K562 (cell line): ENCODE measurements around the gene SNRPD2. TPM values are rescaled to one million over a fixed set of nuclear protein-coding genes. Genes with fewer than 3 reads are reported as not detected.
A peak's percentile ranks its signal among the peaks of the same experiment; 100 is the strongest.

Experiments used
- BHLHE40 ChIP-seq: IDR thresholded peaks from 2 replicates; pipeline ENCODE4 v1.6.1; 2011; ENCODE audit warnings: low read length, improper control_type of control experiment
- CHCHD3 ChIP-seq: fragments of 250-450 bp; sonication (Bioruptor Pico); IDR thresholded peaks from 2 replicates; pipeline ENCODE4 v2.1.2; 2022; ENCODE audit warnings: mild to moderate bottlenecking
- HNRNPLL ChIP-seq: fragments of 200-400 bp; formaldehyde crosslinking; IDR thresholded peaks from 2 replicates; pipeline ENCODE4 v1.6.1; 2017; ENCODE audit warnings: low read length, low read depth, mild to moderate bottlenecking; ENCODE audit not compliant: poor library complexity, severe bottlenecking
- MBD1 ChIP-seq: fragments of 250-450 bp; sonication (Bioruptor Pico); IDR thresholded peaks from 2 replicates; pipeline ENCODE4 v1.8.0; 2022; ENCODE audit warnings: inconsistent platforms
- MGA ChIP-seq: fragments of 450-650 bp; IDR thresholded peaks from 2 replicates; pipeline ENCODE4 v1.6.1; 2016; ENCODE audit warnings: mild to moderate bottlenecking, moderate library complexity
- SMARCE1 ChIP-seq: fragments of 450-650 bp; IDR thresholded peaks from 2 replicates; pipeline ENCODE4 v1.7.1; 2016; ENCODE audit warnings: mild to moderate bottlenecking
- TARDBP ChIP-seq: fragments of 450-650 bp; IDR thresholded peaks from 2 replicates; pipeline ENCODE4 v1.6.1; 2016
- VEZF1 ChIP-seq: fragments of 200-800 bp; sonication (Bioruptor generic); IDR thresholded peaks from 2 replicates; pipeline ENCODE4 v1.6.1; 2017; ENCODE audit warnings: missing genetic modification characterization, missing compliant biosample characterization
- ZNF639 ChIP-seq, 2 experiments: fragments of 200-800 bp in 1 of 2; sonication (Bioruptor generic) in 1 of 2; sonication (generic) in 1 of 2; formaldehyde crosslinking in 1 of 2; IDR thresholded peaks in 1 of 2; conservative IDR thresholded peaks in 1 of 2; 2 replicates each; pipeline versions ENCODE4 v1.5.0 to v1.6.1; 2016 to 2020; ENCODE audit warnings: missing compliant biosample characterization in 1 of 2, missing genetic modification characterization in 1 of 2, missing genetic modification reagents in 1 of 2
- polyA plus RNA-seq, 8 experiments: library from polyadenylated mRNA; depleted of rRNA in 4 of 8; stranded (reverse) in 5 of 8; unstranded in 3 of 8; fragments of >200 nt; fragmentation: Nextera tagmentation in 2 of 8; fragmentation: Illumina TruSeq in 1 of 8; extraction: Ambion mirVana in 2 of 8; extraction: Trizol in 1 of 8; gene quantifications; 2 replicates each; pipeline versions ENCODE4 v1.2.1 to v1.2.3, GENCODE V29; 2011 to 2014; ENCODE audit warnings: inconsistent platforms in 1 of 8, missing spikeins in 1 of 8
- total RNA-seq, 7 experiments: library from RNA; depleted of rRNA in 6 of 7; stranded (reverse); fragments of >200 nt in 6 of 7; fragmentation: Illumina TruSeq in 2 of 7; extraction: Trizol in 2 of 7; gene quantifications; 2 replicates each; pipeline versions ENCODE4 v1.2.1 to v1.2.3, GENCODE V29; 2011 to 2021; ENCODE audit warnings: low replicate concordance in 1 of 7

Gene SNRPD2
- total and polyA plus RNA-seq, 9 of the 15 experiments (the other 6 are each of a cell fraction or from before 2014, with no cell fraction given): 728 to 4,411 (median 1,029) TPM

- peak; percentile 89 for TF ChIP-seq MGA
- peak; percentile 8; the same call in 1 of the 2 replicates for TF ChIP-seq SMARCE1
- no peak for TF ChIP-seq MBD1 (CRISPR knock-in tag)
- 0 out of 2 replicates have a peak, but pooled peaks have one; percentile 32 for TF ChIP-seq TARDBP
- peak; percentile 29 for TF ChIP-seq BHLHE40
- no peak for TF ChIP-seq CHCHD3 (CRISPR knock-in tag)
- peak; percentile 27 for TF ChIP-seq HNRNPLL
- TF ChIP-seq VEZF1 (CRISPR knock-in tag): peak; percentile 57
- peak in 1 of 2 experiments; percentile 84; a peak in 2 of 4 replicates for TF ChIP-seq ZNF639 (CRISPR knock-in tag; conservative IDR thresholded peaks at IDR 0.05 in 1 of 2, IDR thresholded peaks at IDR 0.05 in 1 of 2)
Observed at GRCh38 chr19:45739498-45740439, 48.0 kb upstream of the SNRPD2 start (continued).
